DND-41 (cell line): ENCODE measurements around the gene MYO1D.

ENCODE experiments used
- EZH2 ChIP-seq: IDR thresholded peaks from 3 replicates; pipeline ENCODE4 v1.6.1; 2012; ENCODE audit warnings: borderline replicate concordance, low read depth, mild to moderate bottlenecking, moderate library complexity, low read length, inconsistent platforms; ENCODE audit not compliant: severe bottlenecking
- TF ChIP-seq, protein P1 (sequence below): IDR thresholded peaks from 2 replicates; pipeline ENCODE4 v1.5.1; 2012; ENCODE audit warnings: borderline replicate concordance, low read length, moderate library complexity, mild to moderate bottlenecking; ENCODE audit not compliant: poor library complexity, severe bottlenecking; ENCODE audit errors: extremely low read depth

DNA sequence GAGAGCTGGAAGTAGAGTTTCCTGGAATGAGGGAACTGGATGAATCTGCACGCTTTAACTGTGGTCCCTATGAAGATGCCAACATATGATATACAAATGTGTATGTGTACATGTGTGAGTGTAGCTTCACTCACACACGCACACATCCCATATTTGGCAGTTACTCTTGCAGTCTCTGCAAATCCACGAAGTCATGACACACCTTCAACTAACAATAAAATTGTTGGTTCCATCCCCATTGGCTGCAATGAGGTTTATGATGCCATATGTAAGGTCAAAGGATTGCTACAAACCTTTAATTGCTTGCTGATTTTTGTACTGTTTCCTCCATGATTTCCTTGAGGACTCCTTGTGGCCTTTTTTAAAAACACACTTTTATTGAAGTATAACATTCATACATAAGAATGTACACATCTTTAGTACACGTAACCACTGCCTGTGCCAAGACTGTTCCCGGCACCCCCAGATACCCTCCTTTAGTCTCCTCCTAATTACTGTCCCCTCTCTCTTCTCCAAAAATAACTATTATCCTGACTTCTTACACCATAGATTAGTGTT lies 22.0 kb downstream of the MYO1D start:
- TF ChIP-seq, protein P1, sequence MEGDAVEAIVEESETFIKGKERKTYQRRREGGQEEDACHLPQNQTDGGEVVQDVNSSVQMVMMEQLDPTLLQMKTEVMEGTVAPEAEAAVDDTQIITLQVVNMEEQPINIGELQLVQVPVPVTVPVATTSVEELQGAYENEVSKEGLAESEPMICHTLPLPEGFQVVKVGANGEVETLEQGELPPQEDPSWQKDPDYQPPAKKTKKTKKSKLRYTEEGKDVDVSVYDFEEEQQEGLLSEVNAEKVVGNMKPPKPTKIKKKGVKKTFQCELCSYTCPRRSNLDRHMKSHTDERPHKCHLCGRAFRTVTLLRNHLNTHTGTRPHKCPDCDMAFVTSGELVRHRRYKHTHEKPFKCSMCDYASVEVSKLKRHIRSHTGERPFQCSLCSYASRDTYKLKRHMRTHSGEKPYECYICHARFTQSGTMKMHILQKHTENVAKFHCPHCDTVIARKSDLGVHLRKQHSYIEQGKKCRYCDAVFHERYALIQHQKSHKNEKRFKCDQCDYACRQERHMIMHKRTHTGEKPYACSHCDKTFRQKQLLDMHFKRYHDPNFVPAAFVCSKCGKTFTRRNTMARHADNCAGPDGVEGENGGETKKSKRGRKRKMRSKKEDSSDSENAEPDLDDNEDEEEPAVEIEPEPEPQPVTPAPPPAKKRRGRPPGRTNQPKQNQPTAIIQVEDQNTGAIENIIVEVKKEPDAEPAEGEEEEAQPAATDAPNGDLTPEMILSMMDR = no peak
- TF ChIP-seq EZH2 = no peak
